ENCODE measurements around the gene DYNLRB2.

Gene DYNLRB2

GRCh38 chr16:80512593-80512853 is 28.3 kb upstream of the DYNLRB2 start:
- H3K27me3 ChIP-seq (ENCODE audit: insufficient read depth, poor library complexity, severe bottlenecking), result no peaks in the 10 kb centered on the region

GRCh38 chr16:80515374-80515773 is 25.4 kb upstream of the DYNLRB2 start:
- H3K4me3 ChIP-seq (replicated peaks; ENCODE audit: insufficient read depth, low read length), result no peak overlapping the region
- TF ChIP-seq POLR2AphosphoS5 (IDR thresholded peaks at IDR 0.05; ENCODE audit: low read depth), result no peak
- no peak for TF ChIP-seq SPI1 (IDR thresholded peaks at IDR 0.05; ENCODE audit: borderline replicate concordance, low read depth)
- no peak for TF ChIP-seq CTCF (IDR thresholded peaks at IDR 0.05; ENCODE audit: insufficient read depth, low read length)
- no peak for TF ChIP-seq REST (IDR thresholded peaks at IDR 0.05; ENCODE audit: insufficient replicate concordance, low read depth)
- TF ChIP-seq GABPA (IDR thresholded peaks at IDR 0.05; ENCODE audit: low read depth), result no peak
- DNase-seq (ENCODE audit: low read depth in 1 of 2, low spot score in 1 of 2), result no peak
- H3K27me3 ChIP-seq (ENCODE audit: insufficient read depth, poor library complexity, severe bottlenecking), result peaks cover 2% of the 10 kb centered on the region
- H3K27ac ChIP-seq (replicated peaks), result no peak overlapping the region

More at GRCh38 chr16:80512593-80512853, 28.3 kb upstream of the DYNLRB2 start:
- no peak for TF ChIP-seq CTCF (IDR thresholded peaks at IDR 0.05; ENCODE audit: insufficient read depth, low read length)
- no peak for TF ChIP-seq REST (IDR thresholded peaks at IDR 0.05; ENCODE audit: insufficient replicate concordance, low read depth)
- TF ChIP-seq GABPA (IDR thresholded peaks at IDR 0.05; ENCODE audit: low read depth), result no peak
- no peak for TF ChIP-seq POLR2AphosphoS5 (IDR thresholded peaks at IDR 0.05; ENCODE audit: low read depth)
- Histone ChIP-seq H3K27ac (replicated peaks) (no peak overlapping the region), H3K4me3 (replicated peaks; ENCODE audit: insufficient read depth, low read length) (no peak overlapping the region)
- DNase-seq (ENCODE audit: low read depth in 1 of 2, low spot score in 1 of 2), result no peak

GRCh38 chr16:80517846-80518245 is 22.9 kb upstream of the DYNLRB2 start:
- TF ChIP-seq REST (IDR thresholded peaks at IDR 0.05; ENCODE audit: insufficient replicate concordance, low read depth), result no peak
- TF ChIP-seq POLR2AphosphoS5 (IDR thresholded peaks at IDR 0.05; ENCODE audit: low read depth), result no peak
- Histone ChIP-seq H3K27me3 (ENCODE audit: insufficient read depth, poor library complexity, severe bottlenecking) (peaks cover 2% of the 10 kb centered on the region), H3K4me3 (replicated peaks; ENCODE audit: insufficient read depth, low read length) (no peak overlapping the region), H3K27ac (replicated peaks) (no peak overlapping the region)
- DNase-seq (ENCODE audit: low read depth in 1 of 2, low spot score in 1 of 2), result no peak

GRCh38 chr16:80518436-80518835 is 22.4 kb upstream of the DYNLRB2 start:
- Histone ChIP-seq H3K27ac (replicated peaks) (no peak overlapping the region), H3K4me3 (replicated peaks; ENCODE audit: insufficient read depth, low read length) (no peak overlapping the region), H3K27me3 (ENCODE audit: insufficient read depth, poor library complexity, severe bottlenecking) (peaks cover 2% of the 10 kb centered on the region)
- no peak for TF ChIP-seq POLR2AphosphoS5 (IDR thresholded peaks at IDR 0.05; ENCODE audit: low read depth)
- DNase-seq (ENCODE audit: low read depth in 1 of 2, low spot score in 1 of 2), result no peak

Data from HL-60 (cell line).